ENCODE results near the gene ZFYVE28. TPM values are rescaled to one million over a fixed set of nuclear protein-coding genes. Genes with fewer than 3 reads are reported as not detected.

ZFYVE28 gene
- total and polyA plus RNA-seq, 2 donors (not counting 1 experiment from before 2014, with no cell fraction given) = 5.8 to 12.1 TPM

DNA sequence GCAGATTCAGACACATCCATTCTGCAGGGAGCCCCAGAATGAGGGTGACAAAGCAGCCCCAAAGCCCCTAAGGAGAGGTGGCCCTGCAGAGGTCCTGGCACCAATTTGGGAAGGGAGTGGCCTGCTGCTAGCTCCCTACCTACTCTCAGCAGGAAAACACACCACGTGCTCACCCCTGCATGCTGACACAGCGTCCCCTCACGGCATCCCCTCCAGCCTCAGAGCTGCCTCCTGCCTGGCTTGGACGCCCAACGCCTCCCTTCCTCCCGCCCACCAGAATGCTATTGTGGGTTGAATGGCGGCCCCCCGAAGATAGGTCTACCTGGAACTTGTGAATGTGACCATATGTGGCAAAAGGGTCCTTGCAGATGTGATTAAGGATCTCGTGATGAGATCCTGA lies 28.8 kb downstream of the ZFYVE28 start:
- ChIA-PET POLR2A (no interaction called here), CTCF (no interaction called here)
- ATAC-seq (ENCODE audit: low read depth) = no peak
- TF ChIP-seq EZH2 (IDR thresholded peaks at IDR 0.05; ENCODE audit: borderline replicate concordance, insufficient read depth, low read depth, low read length, poor library complexity, severe bottlenecking) = no peak
- TF ChIP-seq, protein P1, sequence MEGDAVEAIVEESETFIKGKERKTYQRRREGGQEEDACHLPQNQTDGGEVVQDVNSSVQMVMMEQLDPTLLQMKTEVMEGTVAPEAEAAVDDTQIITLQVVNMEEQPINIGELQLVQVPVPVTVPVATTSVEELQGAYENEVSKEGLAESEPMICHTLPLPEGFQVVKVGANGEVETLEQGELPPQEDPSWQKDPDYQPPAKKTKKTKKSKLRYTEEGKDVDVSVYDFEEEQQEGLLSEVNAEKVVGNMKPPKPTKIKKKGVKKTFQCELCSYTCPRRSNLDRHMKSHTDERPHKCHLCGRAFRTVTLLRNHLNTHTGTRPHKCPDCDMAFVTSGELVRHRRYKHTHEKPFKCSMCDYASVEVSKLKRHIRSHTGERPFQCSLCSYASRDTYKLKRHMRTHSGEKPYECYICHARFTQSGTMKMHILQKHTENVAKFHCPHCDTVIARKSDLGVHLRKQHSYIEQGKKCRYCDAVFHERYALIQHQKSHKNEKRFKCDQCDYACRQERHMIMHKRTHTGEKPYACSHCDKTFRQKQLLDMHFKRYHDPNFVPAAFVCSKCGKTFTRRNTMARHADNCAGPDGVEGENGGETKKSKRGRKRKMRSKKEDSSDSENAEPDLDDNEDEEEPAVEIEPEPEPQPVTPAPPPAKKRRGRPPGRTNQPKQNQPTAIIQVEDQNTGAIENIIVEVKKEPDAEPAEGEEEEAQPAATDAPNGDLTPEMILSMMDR (IDR thresholded peaks at IDR 0.05) = no peak
- Histone ChIP-seq H3K27me3 (replicated peaks in 1 of 4; ENCODE audit: control extremely low read depth in 1 of 4, control insufficient read depth in 3 of 4, insufficient read depth in 4 of 4, low read length in 3 of 4) (peaks cover 0 to 30% (median 8%) of the 10 kb centered on the region in 4 experiments), H3K79me2 (ENCODE audit: control insufficient read depth, insufficient read depth, low read length) (no peaks in the 10 kb centered on the region), H4K20me1 (ENCODE audit: control insufficient read depth, insufficient read depth, low read length, poor library complexity, severe bottlenecking) (no peaks in the 10 kb centered on the region), H3K4me3 (ENCODE audit: control extremely low read depth in 1 of 5, extremely low read depth in 1 of 5, insufficient read depth in 1 of 5, low read depth in 2 of 5, low read length in 4 of 5) (no peak overlapping the region), H3K9ac (ENCODE audit: low read length) (no peak overlapping the region), H3K27ac (ENCODE audit: low read length in 2 of 2) (no peak overlapping the region), H3K4me1 (ENCODE audit: control insufficient read depth in 2 of 2, insufficient read depth in 2 of 2, low read length in 2 of 2) (peaks cover 17 to 25% of the 10 kb centered on the region in 2 donors), H2AFZ (ENCODE audit: insufficient read depth, low read depth, low read length, poor library complexity, severe bottlenecking) (no peak overlapping the region), H3K9me3 (ENCODE audit: control extremely low read depth in 1 of 3, control insufficient read depth in 2 of 3, insufficient read depth in 1 of 3, low read length in 2 of 3) (no peaks in the 10 kb centered on the region), H3K4me2 (replicated peaks; ENCODE audit: low read depth, low read length, poor library complexity, severe bottlenecking) (no peak overlapping the region), H3K36me3 (replicated peaks in 1 of 2; ENCODE audit: control extremely low read depth in 1 of 2, control insufficient read depth in 1 of 2, extremely low read depth in 1 of 2, insufficient read depth in 2 of 2, low read length in 1 of 2) (no peaks in the 10 kb centered on the region)
- intact Hi-C loops (cut with micrococcal nuclease) = no loop called here
- no peak for DNase-seq
- Mint-ChIP-seq H3K9me3 (ENCODE audit: insufficient read depth) (no peaks in the 10 kb centered on the region), H3K27ac (no peak overlapping the region), H3K27me3 (peaks cover 7% of the 10 kb centered on the region), H3K4me3 (no peak overlapping the region), H3K4me1 (peaks cover 42% of the 10 kb centered on the region)
- WGBS (ENCODE audit: insufficient coverage) = 70% methylated on average over 9 of the region's 9 CpGs

DNA sequence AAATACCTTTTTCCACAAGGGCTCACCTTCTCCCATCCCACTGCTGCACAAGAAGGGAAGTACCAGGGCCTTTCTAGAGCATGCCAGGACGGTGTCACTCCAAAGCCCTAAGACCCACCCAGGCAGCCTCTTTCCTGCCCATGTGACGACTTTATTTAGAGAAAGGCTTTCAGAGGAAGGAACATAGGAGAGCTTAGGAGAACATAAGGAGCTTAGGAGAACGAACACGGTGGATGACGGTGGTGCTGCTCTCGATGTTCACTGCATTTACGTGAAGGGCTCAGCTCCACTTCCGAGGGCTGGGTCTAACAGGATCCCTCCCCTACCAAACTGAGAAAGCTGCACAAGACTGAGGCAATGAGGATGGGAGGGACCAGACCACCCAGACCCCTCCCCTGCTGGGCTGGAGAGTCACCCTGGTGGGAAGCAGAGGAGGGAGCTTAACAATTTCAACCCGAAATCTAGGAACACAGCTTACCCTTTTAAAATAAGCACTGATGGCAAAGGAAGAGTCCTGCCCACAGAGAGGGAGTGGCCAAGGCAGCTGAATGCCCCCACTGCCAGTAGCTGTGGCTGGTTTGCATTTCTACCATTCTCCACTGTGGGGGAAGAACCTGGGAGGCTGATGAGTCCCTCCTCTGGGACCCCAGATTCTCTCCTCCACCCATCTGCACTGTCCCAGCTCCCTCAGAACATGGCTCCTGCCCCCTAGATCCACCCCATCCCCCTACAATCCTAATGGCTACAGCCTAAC lies 29.8 kb downstream of the ZFYVE28 start:
- Mint-ChIP-seq H3K27ac (no peak overlapping the region), H3K9me3 (ENCODE audit: insufficient read depth) (no peaks in the 10 kb centered on the region), H3K4me3 (no peak overlapping the region), H3K27me3 (peaks cover 7% of the 10 kb centered on the region), H3K4me1 (peaks cover 32% of the 10 kb centered on the region)
- ChIA-PET POLR2A (interaction anchor here (0.6 kb wide), 1 partner anchor 10 kb away, joined by 3 read pairs; no protein-coding TSS in a partner anchor), CTCF (interaction anchor here (1.3 kb wide), 1 partner anchor 53 kb away, joined by 3 read pairs; no protein-coding TSS in a partner anchor)
- no peak overlapping the region for H3K27ac ChIP-seq (ENCODE audit: low read length in 2 of 2)
- H4K20me1 ChIP-seq (ENCODE audit: control insufficient read depth, insufficient read depth, low read length, poor library complexity, severe bottlenecking) = no peaks in the 10 kb centered on the region
- peaks cover 0 to 30% (median 8%) of the 10 kb centered on the region in 4 experiments for H3K27me3 ChIP-seq (replicated peaks in 1 of 4; ENCODE audit: control extremely low read depth in 1 of 4, control insufficient read depth in 3 of 4, insufficient read depth in 4 of 4, low read length in 3 of 4)
- ATAC-seq (ENCODE audit: low read depth) (no peak), DNase-seq (no peak)
- TF ChIP-seq, protein P1 (IDR thresholded peaks at IDR 0.05) = no peak
- no peak for TF ChIP-seq EZH2 (IDR thresholded peaks at IDR 0.05; ENCODE audit: borderline replicate concordance, insufficient read depth, low read depth, low read length, poor library complexity, severe bottlenecking)
- no peaks in the 10 kb centered on the region for H3K9me3 ChIP-seq (ENCODE audit: control extremely low read depth in 1 of 3, control insufficient read depth in 2 of 3, insufficient read depth in 1 of 3, low read length in 2 of 3)
- intact Hi-C loops (cut with micrococcal nuclease) = no loop called here
- H2AFZ ChIP-seq (ENCODE audit: insufficient read depth, low read depth, low read length, poor library complexity, severe bottlenecking) = no peak overlapping the region
- no peak overlapping the region for H3K4me3 ChIP-seq (ENCODE audit: control extremely low read depth in 1 of 5, extremely low read depth in 1 of 5, insufficient read depth in 1 of 5, low read depth in 2 of 5, low read length in 4 of 5)
- H3K4me1 ChIP-seq (ENCODE audit: control insufficient read depth in 2 of 2, insufficient read depth in 2 of 2, low read length in 2 of 2) = peaks cover 14 to 18% of the 10 kb centered on the region in 2 donors
- 75% methylated on average over 2 of the region's 9 CpGs for WGBS (ENCODE audit: insufficient coverage)
- H3K4me2 ChIP-seq (replicated peaks; ENCODE audit: low read depth, low read length, poor library complexity, severe bottlenecking) = no peak overlapping the region
- H3K79me2 ChIP-seq (ENCODE audit: control insufficient read depth, insufficient read depth, low read length) = no peaks in the 10 kb centered on the region
- H3K36me3 ChIP-seq (replicated peaks in 1 of 2; ENCODE audit: control extremely low read depth in 1 of 2, control insufficient read depth in 1 of 2, extremely low read depth in 1 of 2, insufficient read depth in 2 of 2, low read length in 1 of 2) = no peaks in the 10 kb centered on the region
- H3K9ac ChIP-seq (ENCODE audit: low read length) = no peak overlapping the region

All from B cell (primary cell).